HCT116 (cell line): ENCODE results near the gene PSENEN. TPM values are rescaled to one million over a fixed set of nuclear protein-coding genes. Genes with fewer than 3 reads are reported as not detected.

Experiments used
- ATAC-seq: fragments of 200-7000 bp; cut with Tn5 transposase; 2 replicates; pipeline ENCODE4 v1.9.1; 2020; ENCODE audit warnings: mild to moderate bottlenecking, moderate library complexity
- BruUV-seq: library from RNA; stranded (reverse); fragments of 400-500 nt; replicated peaks from 2 replicates; lab custom pipeline; 2021; lab: Mats Ljungman, UMichigan
- CTCF ChIA-PET: fragments of 300-600 bp; sonication (Branson Sonifier 250); formaldehyde crosslinking; loops from one replicate; lab custom pipeline; 2021; ENCODE audit warnings: antibody characterized with exemption; lab: Charles Lee
- POLR2A ChIA-PET: fragments of 300-600, 350-600 bp; sonication (Branson Sonifier 250); formaldehyde crosslinking; loops from one replicate; lab custom pipeline; 2021; ENCODE audit warnings: antibody characterized with exemption; lab: Charles Lee
- RAD21 ChIA-PET, 2 experiments: fragments of 300-600 bp; sonication (Branson Sonifier 250); formaldehyde crosslinking; loops; one replicate each; lab custom pipeline; 2023; ENCODE audit warnings: low total read pairs in 2 of 2; ENCODE audit not compliant: uncharacterized antibody in 2 of 2, unreplicated experiment in 2 of 2, low non-redundant PET in 1 of 2; lab: Charles Lee
- DNase-seq: peaks from one replicate; pipeline ENCODE4 v3.0.0-alpha.2; 2010; ENCODE audit warnings: low read depth, low spot score
- H2AFZ ChIP-seq: fragments of 200-600 bp; shearing (Covaris generic), sonication (generic); 2 replicates; pipeline ENCODE4 v1.6.1; 2017; ENCODE audit warnings: low read depth, mixed run types, mixed read lengths, antibody characterized with exemption, low read length; ENCODE audit not compliant: poor library complexity, severe bottlenecking
- H3K27ac ChIP-seq: 2 replicates; pipeline ENCODE4 v1.5.1; 2012; ENCODE audit warnings: low read depth, low read length
- H3K27me3 ChIP-seq: fragments of 200-600 bp; sonication (generic); 2 replicates; pipeline ENCODE4 v1.6.1; 2016; ENCODE audit warnings: mixed run types, low read length, mixed read lengths; ENCODE audit not compliant: insufficient read depth
- H3K36me3 ChIP-seq, 2 experiments: fragments of 200-500 bp in 1 of 2; fragments of 200-600 bp in 1 of 2; sonication (Bioruptor generic) in 1 of 2; sonication (generic) in 1 of 2; 2 replicates each; pipeline versions ENCODE4 v1.5.1 to v1.6.1; 2014 to 2016; ENCODE audit warnings: low read length in 2 of 2, inconsistent platforms in 1 of 2, mixed read lengths in 1 of 2, mixed run types in 1 of 2; ENCODE audit not compliant: insufficient read depth in 2 of 2, control insufficient read depth in 1 of 2
- H3K4me1 ChIP-seq, 2 experiments: fragments of 200-600 bp in 1 of 2; sonication (generic) in 1 of 2; 2 replicates each; pipeline versions ENCODE4 v1.5.1 to v1.6.1; 2012 to 2017; ENCODE audit warnings: low read length in 2 of 2, inconsistent platforms in 1 of 2, mild to moderate bottlenecking in 1 of 2, mixed read lengths in 1 of 2, mixed run types in 1 of 2, moderate library complexity in 1 of 2; ENCODE audit not compliant: insufficient read depth in 2 of 2, control insufficient read depth in 1 of 2
- H3K4me2 ChIP-seq: fragments of 200-600 bp; sonication (generic); 2 replicates; pipeline ENCODE4 v1.6.1; 2017; ENCODE audit warnings: mixed run types, low read length, mixed read lengths
- H3K4me3 ChIP-seq, 2 experiments: fragments of 200-600 bp in 1 of 2; sonication (generic) in 1 of 2; replicated peaks in 1 of 2; 2 replicates each; pipeline ENCODE4 v1.5.1; 2011 to 2016; ENCODE audit warnings: low read length in 2 of 2, control low read depth in 1 of 2, low read depth in 1 of 2, mild to moderate bottlenecking in 1 of 2, mixed read lengths in 1 of 2, mixed run types in 1 of 2
- H3K79me2 ChIP-seq: fragments of 200-600 bp; sonication (generic); 2 replicates; pipeline ENCODE4 v1.6.1; 2017; ENCODE audit warnings: mild to moderate bottlenecking, mixed run types, low read length, moderate library complexity, mixed read lengths; ENCODE audit not compliant: insufficient read depth
- H3K9ac ChIP-seq: fragments of 200-600 bp; sonication (generic); 2 replicates; pipeline ENCODE4 v1.6.1; 2016; ENCODE audit warnings: low read length, mixed read lengths
- H3K9me2 ChIP-seq: fragments of 200-600 bp; sonication (generic), shearing (Covaris generic); 2 replicates; pipeline ENCODE4 v1.6.1; 2017; ENCODE audit warnings: mixed run types, mild to moderate bottlenecking, moderate library complexity; ENCODE audit not compliant: insufficient read depth
- H3K9me3 ChIP-seq, 2 experiments: fragments of 200-500 bp in 1 of 2; fragments of 200-600 bp in 1 of 2; sonication (Bioruptor generic) in 1 of 2; sonication (generic) in 1 of 2; 2 replicates each; pipeline ENCODE4 v1.6.1; 2014 to 2017; ENCODE audit warnings: low read length in 2 of 2, mixed read lengths in 2 of 2, inconsistent platforms in 1 of 2, low read depth in 1 of 2, mild to moderate bottlenecking in 1 of 2, mixed run types in 1 of 2, moderate library complexity in 1 of 2; ENCODE audit not compliant: control insufficient read depth in 1 of 2, insufficient read depth in 1 of 2
- H4K20me1 ChIP-seq: fragments of 200-600 bp; sonication (generic), shearing (Covaris generic); 2 replicates; pipeline ENCODE4 v1.6.1; 2017; ENCODE audit warnings: mixed run types, mild to moderate bottlenecking, moderate library complexity; ENCODE audit not compliant: insufficient read depth
- ATF3 ChIP-seq: IDR thresholded peaks from 2 replicates; pipeline ENCODE4 v1.6.1; 2012
- CEBPB ChIP-seq: IDR thresholded peaks from 2 replicates; pipeline ENCODE4 v1.6.1; 2012; ENCODE audit warnings: low read depth
- EGR1 ChIP-seq: IDR thresholded peaks from 2 replicates; pipeline ENCODE4 v1.6.1; 2012; ENCODE audit warnings: low read depth
- EZH2 ChIP-seq: fragments of 200-600 bp; sonication (generic); IDR thresholded peaks from 2 replicates; pipeline ENCODE4 v1.6.1; 2017; ENCODE audit warnings: antibody characterized with exemption, mixed run types
- MAX ChIP-seq: IDR thresholded peaks from 2 replicates; pipeline ENCODE4 v1.6.1; 2012
- POLR2AphosphoS5 ChIP-seq: IDR thresholded peaks from 2 replicates; pipeline ENCODE4 v1.6.1; 2011; ENCODE audit warnings: mild to moderate bottlenecking, low read depth, low read length, moderate library complexity
- RAD21 ChIP-seq: IDR thresholded peaks from 2 replicates; pipeline ENCODE4 v1.6.1; 2012; ENCODE audit warnings: low read depth, mild to moderate bottlenecking
- REST ChIP-seq: IDR thresholded peaks from 2 replicates; pipeline ENCODE4 v1.6.1; 2012; ENCODE audit warnings: low read depth
- SP1 ChIP-seq: IDR thresholded peaks from 2 replicates; pipeline ENCODE4 v1.6.1; 2012; ENCODE audit warnings: low read depth
- SRF ChIP-seq: IDR thresholded peaks from 2 replicates; pipeline ENCODE4 v1.6.1; 2012; ENCODE audit warnings: low read depth
- ZBTB33 ChIP-seq: IDR thresholded peaks from 2 replicates; pipeline ENCODE4 v1.6.1; 2011; ENCODE audit warnings: mild to moderate bottlenecking, low read length, moderate library complexity; ENCODE audit not compliant: insufficient replicate concordance; ENCODE audit errors: extremely low read depth
- intact Hi-C: fragments of 100-400 bp; cut with micrococcal nuclease; formaldehyde crosslinking; loops from 2 replicates; pipeline ENCODE4 v1.10.0; 2022
- total RNA-seq: library from RNA; stranded (reverse); gene quantifications from one replicate; pipeline ENCODE4 v1.2.1, GENCODE V29; 2021; ENCODE audit not compliant: unreplicated experiment

The PSENEN gene
- total RNA-seq, 1 experiment from 2014 or later = 55.3 TPM

- RAD21 ChIA-PET = no interaction called here
- H3K4me3 ChIP-seq = no peak overlapping the region
- H3K27me3 ChIP-seq = no peaks in the 10 kb centered on the region
- no peaks in the 10 kb centered on the region for H4K20me1 ChIP-seq
- ATAC-seq = no peak
- no peak overlapping the region for H2AFZ ChIP-seq
- DNase-seq = no peak
- no TSS peak for BruUV-seq
- no peak overlapping the region for H3K9ac ChIP-seq
- no peaks in the 10 kb centered on the region for H3K9me2 ChIP-seq
- H3K36me3 ChIP-seq = peaks cover 0 to 4% of the 10 kb centered on the region in 2 experiments; a peak in 2 of 4 replicates
- POLR2A ChIA-PET = no interaction called here
- TF ChIP-seq REST (no peak), SRF (no peak), EZH2 (no peak), POLR2AphosphoS5 (no peak), CEBPB (no peak), EGR1 (no peak)
- H3K4me1 ChIP-seq = peaks cover 3 to 9% of the 10 kb centered on the region in 2 experiments; a peak in 3 of 4 replicates
- intact Hi-C loops = no loop called here
- H3K4me2 ChIP-seq = no peak overlapping the region
- H3K79me2 ChIP-seq = 0 out of 2 replicates have a peak, but pooled peaks cover 3% of the 10 kb centered on the region
- no peaks in the 10 kb centered on the region for H3K9me3 ChIP-seq
- CTCF ChIA-PET = no interaction called here
- H3K27ac ChIP-seq = no peak overlapping the region
Observed at GRCh38 chr19:35780058-35780457, 34.6 kb downstream of the PSENEN start.

- no TSS peak for BruUV-seq
- no peak for DNase-seq
Observed at GRCh38 chr19:35780717-35781116, 35.3 kb downstream of the PSENEN start.

More at GRCh38 chr19:35780717-35781116, 35.3 kb downstream of the PSENEN start:
- POLR2A ChIA-PET = no interaction called here
- no peak overlapping the region for H3K27ac ChIP-seq
- H3K9ac ChIP-seq = no peak overlapping the region
- H3K4me1 ChIP-seq = peaks cover 3 to 8% of the 10 kb centered on the region in 2 experiments; a peak in 2 of 4 replicates
- no peak overlapping the region for H2AFZ ChIP-seq
- TF ChIP-seq MAX = no peak
- TF ChIP-seq ATF3 = no peak
- no peak for TF ChIP-seq CEBPB
- TF ChIP-seq SRF = no peak
- no peak for TF ChIP-seq POLR2AphosphoS5
- no peak for TF ChIP-seq RAD21
- TF ChIP-seq SP1 = no peak
- no peak for TF ChIP-seq ZBTB33
- H3K27me3 ChIP-seq = no peaks in the 10 kb centered on the region
- H3K9me2 ChIP-seq = no peaks in the 10 kb centered on the region
- intact Hi-C loops = no loop called here
- H3K79me2 ChIP-seq = 0 out of 2 replicates have a peak, but pooled peaks cover 3% of the 10 kb centered on the region
- no peaks in the 10 kb centered on the region for H3K9me3 ChIP-seq
- ATAC-seq = no peak
- H3K4me3 ChIP-seq = no peak overlapping the region
- no peak overlapping the region for H3K4me2 ChIP-seq
- peaks cover 2 to 4% of the 10 kb centered on the region in 2 experiments; a peak in 2 of 4 replicates for H3K36me3 ChIP-seq
- H4K20me1 ChIP-seq = no peaks in the 10 kb centered on the region
- CTCF ChIA-PET = no interaction called here
- RAD21 ChIA-PET = no interaction called here
